ENCODE results near the gene CACNA2D3.
"Not testable (repeated sequence)": the region's sequence is repeated elsewhere in the genome, so short reads cannot be mapped to it uniquely, and the experiment has no call there.

The CACNA2D3 gene

GRCh38 chr3:54086652-54087405 lies 35.5 kb upstream of the CACNA2D3 start:
- no peak for TF ChIP-seq CTCF (IDR thresholded peaks at IDR 0.05; ENCODE audit: insufficient read depth, low read depth, low read length, missing control alignments)
- no peak overlapping the region for H3K4me3 ChIP-seq (ENCODE audit: low read depth, low read length)
- DNase-seq (ENCODE audit: low read depth) = no peak

DNA sequence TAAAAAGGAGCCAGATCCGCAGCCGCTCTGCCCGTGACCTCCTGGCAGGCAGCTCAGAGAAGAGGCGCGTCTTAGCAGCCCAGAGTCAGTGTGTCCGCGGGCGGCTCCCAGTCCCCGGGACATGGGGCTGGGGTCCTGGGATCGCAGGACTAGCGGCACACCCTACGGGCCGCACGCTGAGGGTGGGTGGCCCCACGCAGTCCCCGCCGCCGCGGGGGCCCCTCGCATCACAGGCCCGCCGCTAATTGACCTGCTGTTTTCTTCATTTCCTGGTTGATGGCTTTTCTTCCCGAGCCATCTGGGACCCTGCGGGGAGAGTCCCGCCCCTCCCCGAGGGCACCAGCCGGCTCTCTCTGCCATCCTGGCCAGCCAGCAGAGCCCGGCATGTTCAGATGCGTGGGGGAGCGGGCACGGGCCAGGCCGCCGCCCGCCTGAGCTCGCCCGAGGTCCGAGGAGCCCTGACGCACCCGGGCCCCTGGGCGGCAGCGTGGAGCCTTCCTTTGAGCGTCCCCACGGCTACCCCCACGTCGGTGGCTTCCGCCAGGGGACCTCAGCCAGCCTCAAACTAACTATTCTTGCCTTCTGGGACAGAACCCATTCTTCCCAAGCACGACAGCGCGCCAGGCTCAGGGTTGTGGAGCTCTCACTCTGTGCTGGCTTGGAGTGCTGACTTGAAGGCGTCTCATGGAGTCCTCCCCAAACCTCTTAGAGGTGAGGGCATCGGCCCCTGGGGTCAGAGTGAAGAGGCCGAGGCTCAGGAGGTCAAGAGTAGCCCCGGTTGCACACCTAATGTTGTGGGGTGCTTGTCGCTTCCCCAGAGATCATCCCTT lies 34.6 kb upstream of the CACNA2D3 start:
- H3K4me3 ChIP-seq (ENCODE audit: low read depth, low read length) = no peak overlapping the region
- DNase-seq (ENCODE audit: low read depth) = no peak
- no peak for TF ChIP-seq CTCF (IDR thresholded peaks at IDR 0.05; ENCODE audit: insufficient read depth, low read depth, low read length, missing control alignments)

- H3K4me3 ChIP-seq (ENCODE audit: low read depth, low read length) = no peak overlapping the region
- DNase-seq (ENCODE audit: low read depth) = no peak
- no peak for TF ChIP-seq CTCF (IDR thresholded peaks at IDR 0.05; ENCODE audit: insufficient read depth, low read depth, low read length, missing control alignments)
Measured at GRCh38 chr3:54093491-54094248, 28.7 kb upstream of the CACNA2D3 start.

GRCh38 chr3:54094926-54095325 lies 27.4 kb upstream of the CACNA2D3 start:
- no peak overlapping the region for H3K4me3 ChIP-seq (ENCODE audit: low read depth, low read length)
- no peak for DNase-seq (ENCODE audit: low read depth)
- no peak for TF ChIP-seq CTCF (IDR thresholded peaks at IDR 0.05; ENCODE audit: insufficient read depth, low read depth, low read length, missing control alignments)

DNA sequence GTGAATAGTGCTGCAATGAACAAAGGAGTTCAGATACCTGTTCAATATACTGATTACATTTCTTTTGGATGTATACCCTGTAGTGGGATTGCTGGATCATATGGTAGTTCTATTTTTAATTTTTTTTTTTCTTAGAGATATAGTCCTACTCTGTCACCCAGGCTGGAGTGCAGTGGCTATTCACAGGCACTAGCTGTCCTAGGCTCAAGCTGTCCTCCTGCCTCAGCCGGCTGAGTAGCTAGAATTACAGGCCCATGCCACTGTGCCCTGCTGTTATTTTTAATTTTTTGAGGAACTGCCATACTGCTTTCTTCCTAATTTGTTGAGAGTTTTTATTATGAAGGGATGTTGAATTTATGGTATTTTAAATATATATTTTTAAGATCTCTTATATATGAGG lies 23.0 kb upstream of the CACNA2D3 start:
- no peak overlapping the region for H3K4me3 ChIP-seq (ENCODE audit: low read depth, low read length)
- TF ChIP-seq CTCF (IDR thresholded peaks at IDR 0.05; ENCODE audit: insufficient read depth, low read depth, low read length, missing control alignments) = no peak
- DNase-seq (ENCODE audit: low read depth) = no peak

DNA sequence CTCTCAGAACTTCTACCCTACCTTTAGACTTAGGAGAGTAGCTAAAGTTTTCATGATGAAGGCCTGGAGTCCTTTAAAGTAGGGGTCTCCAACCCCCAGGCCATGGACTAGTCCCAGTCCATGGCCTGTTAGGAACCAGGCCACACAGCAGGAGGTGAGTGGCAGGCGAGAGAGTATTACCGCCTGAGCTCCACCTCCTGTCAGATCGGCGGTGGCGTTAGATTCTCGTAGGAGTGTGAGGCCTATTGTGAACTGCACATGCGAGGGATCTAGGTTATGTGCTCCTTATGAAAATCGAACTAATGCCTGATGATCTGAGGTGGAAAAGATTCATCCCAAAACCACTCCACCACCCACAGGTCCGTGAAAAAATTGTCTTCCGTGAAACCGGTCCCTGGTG lies 18.3 kb upstream of the CACNA2D3 start:
- no peak for DNase-seq (ENCODE audit: low read depth)
- H3K4me3 ChIP-seq (ENCODE audit: low read depth, low read length) = no peak overlapping the region
- no peak for TF ChIP-seq CTCF (IDR thresholded peaks at IDR 0.05; ENCODE audit: insufficient read depth, low read depth, low read length, missing control alignments)

GRCh38 chr3:54116129-54116528 lies 6.2 kb upstream of the CACNA2D3 start:
- DNase-seq (ENCODE audit: low read depth); H3K4me3 ChIP-seq (ENCODE audit: low read depth, low read length): not testable (repeated sequence)
